IMR-90 (cell line): Measurements from ENCODE around the gene CCDC102B. TPM values are rescaled to one million over a fixed set of nuclear protein-coding genes. Genes with fewer than 3 reads are reported as not detected.

Experiments
- ATAC-seq: fragments of 200-7000 bp; cut with Tn5 transposase; 2 replicates; pipeline ENCODE4 v1.9.1; 2020; ENCODE audit warnings: low read depth, mild to moderate bottlenecking, moderate library complexity
- BruUV-seq: library from RNA; stranded (reverse); fragments of 400-500 nt; replicated peaks from 2 replicates; lab custom pipeline; 2021; lab: Mats Ljungman, UMichigan
- CTCF ChIA-PET: fragments of 300-600 bp; formaldehyde crosslinking; extraction: SDS; loops from one replicate; lab custom pipeline; 2021; ENCODE audit warnings: antibody characterized with exemption; lab: Yijun Ruan, JAX
- POLR2A ChIA-PET: fragments of 300-600 bp; sonication (Branson Sonifier 250); formaldehyde crosslinking; loops from one replicate; lab custom pipeline; 2022; ENCODE audit warnings: antibody characterized with exemption; ENCODE audit not compliant: unreplicated experiment; lab: Charles Lee
- DNase-seq: peaks from one replicate; pipeline ENCODE4 v3.0.0; 2013
- H2AFZ ChIP-seq: replicated peaks from 2 replicates; pipeline ENCODE3; 2013; ENCODE audit warnings: low read length, mild to moderate bottlenecking; ENCODE audit not compliant: poor library complexity
- H2AK5ac ChIP-seq: 2 replicates; pipeline ENCODE4 v1.6.1; 2013; ENCODE audit warnings: low read depth, low read length, inconsistent platforms
- H2AK9ac ChIP-seq: replicated peaks from 2 replicates; pipeline ENCODE3; 2013; ENCODE audit warnings: mild to moderate bottlenecking, low read depth, low read length, moderate library complexity; ENCODE audit not compliant: poor library complexity
- H2BK120ac ChIP-seq: 2 replicates; pipeline ENCODE4 v1.6.1; 2013; ENCODE audit warnings: low read depth, low read length, inconsistent platforms
- H2BK15ac ChIP-seq: 3 replicates; pipeline ENCODE4 v1.6.1; 2013; ENCODE audit warnings: low read depth, low read length, inconsistent platforms
- H2BK20ac ChIP-seq: 2 replicates; pipeline ENCODE4 v1.6.1; 2013; ENCODE audit warnings: low read depth, mild to moderate bottlenecking, inconsistent platforms, low read length, moderate library complexity
- H2BK5ac ChIP-seq: 2 replicates; pipeline ENCODE4 v1.6.1; 2013; ENCODE audit warnings: mild to moderate bottlenecking, low read depth, low read length, inconsistent platforms; ENCODE audit not compliant: poor library complexity, severe bottlenecking
- H3K14ac ChIP-seq: replicated peaks from 2 replicates; pipeline ENCODE4 v1.6.1; 2013; ENCODE audit warnings: low read depth, low read length, inconsistent platforms
- H3K18ac ChIP-seq: 2 replicates; pipeline ENCODE4 v1.6.1; 2013; ENCODE audit warnings: low read depth, low read length, control low read depth
- H3K23ac ChIP-seq: 2 replicates; pipeline ENCODE4 v1.6.1; 2013; ENCODE audit warnings: low read depth, low read length, inconsistent platforms
- H3K27ac ChIP-seq: 2 replicates; pipeline ENCODE4 v1.5.1; 2013; ENCODE audit warnings: mild to moderate bottlenecking, control low read depth, low read length; ENCODE audit not compliant: insufficient read depth
- H3K27me3 ChIP-seq: 2 replicates; pipeline ENCODE4 v1.6.1; 2013; ENCODE audit warnings: low read length; ENCODE audit not compliant: control insufficient read depth, insufficient read depth
- H3K36me3 ChIP-seq: 2 replicates; pipeline ENCODE4 v1.6.1; 2013; ENCODE audit warnings: low read length, mixed read lengths; ENCODE audit not compliant: control insufficient read depth, insufficient read depth
- H3K4ac ChIP-seq: 2 replicates; pipeline ENCODE4 v1.6.1; 2013; ENCODE audit warnings: low read depth, low read length, inconsistent platforms
- H3K4me1 ChIP-seq: 2 replicates; pipeline ENCODE4 v1.6.1; 2013; ENCODE audit warnings: low read length, mixed read lengths; ENCODE audit not compliant: control insufficient read depth, insufficient read depth
- H3K4me2 ChIP-seq: 2 replicates; pipeline ENCODE4 v1.6.1; 2013; ENCODE audit warnings: low read depth, mild to moderate bottlenecking, control low read depth, low read length, moderate library complexity
- H3K4me3 ChIP-seq: 2 replicates; pipeline ENCODE4 v1.5.1; 2013; ENCODE audit warnings: low read depth, mild to moderate bottlenecking, control low read depth, low read length, moderate library complexity; ENCODE audit not compliant: insufficient read depth
- H3K56ac ChIP-seq: 2 replicates; pipeline ENCODE4 v1.6.1; 2013; ENCODE audit warnings: low read length, inconsistent platforms; ENCODE audit not compliant: insufficient read depth; ENCODE audit errors: extremely low read depth
- H3K79me1 ChIP-seq, 2 experiments: 2 replicates each; pipeline ENCODE4 v1.6.1; 2013; ENCODE audit warnings: low read length in 2 of 2, inconsistent platforms in 1 of 2, low read depth in 1 of 2
- H3K9ac ChIP-seq: 2 replicates; pipeline ENCODE4 v1.6.1; 2013; ENCODE audit warnings: low read depth, low read length, control low read depth
- H3K9me1 ChIP-seq: 2 replicates; pipeline ENCODE4 v1.6.1; 2013; ENCODE audit warnings: low read length, inconsistent platforms; ENCODE audit not compliant: insufficient read depth
- H3K9me3 ChIP-seq: 2 replicates; pipeline ENCODE4 v1.6.1; 2013; ENCODE audit warnings: low read length; ENCODE audit not compliant: control insufficient read depth, insufficient read depth
- H4K20me1 ChIP-seq: 2 replicates; pipeline ENCODE4 v1.6.1; 2013; ENCODE audit warnings: low read length, inconsistent platforms; ENCODE audit not compliant: insufficient read depth
- H4K5ac ChIP-seq: 2 replicates; pipeline ENCODE4 v1.6.1; 2013; ENCODE audit warnings: mild to moderate bottlenecking, low read depth, low read length, control low read depth
- H4K8ac ChIP-seq, 2 experiments: 2 replicates each; pipeline ENCODE4 v1.6.1; 2013; ENCODE audit warnings: low read depth in 2 of 2, low read length in 2 of 2, control low read depth in 1 of 2, inconsistent platforms in 1 of 2
- H4K91ac ChIP-seq: 2 replicates; pipeline ENCODE4 v1.6.1; 2013; ENCODE audit warnings: low read depth, low read length, inconsistent platforms; ENCODE audit not compliant: insufficient read depth
- BHLHE40 ChIP-seq: fragments of 150-350 bp; IDR thresholded peaks from 2 replicates; pipeline ENCODE4 v1.6.1; 2016; ENCODE audit warnings: mild to moderate bottlenecking, low read depth, low read length
- CEBPB ChIP-seq: IDR thresholded peaks from 2 replicates; pipeline ENCODE4 v1.6.1; 2012; ENCODE audit warnings: low read depth, low read length, improper control_type of control experiment
- CHD1 ChIP-seq: IDR thresholded peaks from 2 replicates; pipeline ENCODE4 v1.6.1; 2012; ENCODE audit warnings: low read depth, low read length, improper control_type of control experiment
- CTCF ChIP-seq: conservative IDR thresholded peaks from 2 replicates; pipeline ENCODE4 v1.5.1; 2012; ENCODE audit warnings: mild to moderate bottlenecking, low read depth, low read length, improper control_type of control experiment
- ELK1 ChIP-seq: fragments of 150-350 bp; IDR thresholded peaks from 2 replicates; pipeline ENCODE4 v1.6.1; 2016; ENCODE audit warnings: low read depth, mild to moderate bottlenecking, low read length, moderate library complexity, borderline replicate concordance
- FOS ChIP-seq: fragments of 150-350 bp; IDR thresholded peaks from 2 replicates; pipeline ENCODE4 v1.6.1; 2016; ENCODE audit warnings: low read depth, low read length
- MAFK ChIP-seq: IDR thresholded peaks from 2 replicates; pipeline ENCODE4 v1.6.1; 2012; ENCODE audit warnings: low read depth, low read length, improper control_type of control experiment
- MAZ ChIP-seq: IDR thresholded peaks from 2 replicates; pipeline ENCODE4 v1.6.1; 2012; ENCODE audit warnings: low read depth, mild to moderate bottlenecking, low read length, improper control_type of control experiment, moderate library complexity, borderline replicate concordance
- MXI1 ChIP-seq: IDR thresholded peaks from 2 replicates; pipeline ENCODE4 v1.6.1; 2012; ENCODE audit warnings: low read depth, mild to moderate bottlenecking, low read length, moderate library complexity, borderline replicate concordance
- NFE2L2 ChIP-seq: fragments of 150-350 bp; IDR thresholded peaks from 2 replicates; pipeline ENCODE4 v1.6.1; 2016; ENCODE audit warnings: low read depth, mild to moderate bottlenecking, low read length
- POLR2A ChIP-seq: IDR thresholded peaks from 2 replicates; pipeline ENCODE4 v1.6.1; 2012; ENCODE audit warnings: mild to moderate bottlenecking, low read depth, low read length
- RCOR1 ChIP-seq: IDR thresholded peaks from 2 replicates; pipeline ENCODE4 v1.6.1; 2012; ENCODE audit warnings: mild to moderate bottlenecking, low read length, improper control_type of control experiment; ENCODE audit not compliant: insufficient replicate concordance
- RFX5 ChIP-seq: IDR thresholded peaks from 2 replicates; pipeline ENCODE4 v1.8.0; 2012; ENCODE audit warnings: low read depth, mild to moderate bottlenecking, low read length, moderate library complexity
- SMC3 ChIP-seq: fragments of 150-350 bp; IDR thresholded peaks from 2 replicates; pipeline ENCODE4 v1.6.1; 2016; ENCODE audit warnings: low read depth, mild to moderate bottlenecking, antibody characterized with exemption, low read length, moderate library complexity
- USF2 ChIP-seq: fragments of 150-350 bp; IDR thresholded peaks from 2 replicates; pipeline ENCODE4 v1.6.1; 2017; ENCODE audit warnings: mild to moderate bottlenecking, antibody characterized with exemption, low read length, low read depth
- WGBS, 2 experiments: methylation state at CpG; one replicate each; pipeline versions ENCODE4 v1.1.5 to v1.1.7; 2013; ENCODE audit warnings: missing lambda C conversion rate in 2 of 2; ENCODE audit not compliant: insufficient read length in 1 of 2; ENCODE audit errors: extremely low coverage in 2 of 2; 5-methylcytosine and 5-hydroxymethylcytosine counted together
- dilution Hi-C: fragments of 300-500 bp; cut with HindIII; formaldehyde crosslinking; loops from one replicate; pipeline ENCODE4 v1.14.3; 2018; ENCODE audit warnings: low sequenced_read_pairs; ENCODE audit not compliant: unreplicated experiment
- in situ Hi-C: fragments of 300-500 bp; cut with MboI; formaldehyde crosslinking; loops from 3 replicates; pipeline ENCODE4 v1.14.3; 2019; ENCODE audit warnings: low sequenced_read_pairs, inconsistent platforms, mixed read lengths
- intact Hi-C: fragments of 100-400 bp; cut with micrococcal nuclease; formaldehyde crosslinking; loops from 2 replicates; pipeline ENCODE4 v1.10.0; 2022
- polyA plus RNA-seq, 3 experiments: library from polyadenylated mRNA; depleted of rRNA; stranded (reverse); fragments of >200 nt; gene quantifications; 2 replicates each; pipeline ENCODE4 v1.2.3, GENCODE V29; 2012; ENCODE audit warnings: low replicate concordance in 1 of 3
- total RNA-seq: library from RNA; depleted of rRNA; stranded (reverse); fragments of >200 nt; gene quantifications from 2 replicates; pipeline ENCODE4 v1.2.3, GENCODE V29; 2012

Gene CCDC102B
- total and polyA plus RNA-seq, 2 of the 4 experiments (the other 2 are of a cell fraction): 0.54 to 1.4 TPM

- intact Hi-C loops: no loop called here
These were observed 139.2 kb downstream of the CCDC102B start for GRCh38 chr18:68937029-68937599.

More at GRCh38 chr18:68937029-68937599, 139.2 kb downstream of the CCDC102B start:
- DNase-seq (no peak), ATAC-seq (no peak)
- dilution Hi-C loops: no loop called here
- Histone ChIP-seq H2BK120ac (no peak overlapping the region), H3K9me3 (no peaks in the 10 kb centered on the region), H3K27ac (no peak overlapping the region), H3K4me1 (no peaks in the 10 kb centered on the region), H3K4me3 (no peak overlapping the region), H2AFZ (no peak overlapping the region), H3K56ac (no peak overlapping the region), H4K5ac (no peak overlapping the region), H2BK20ac (no peak overlapping the region), H3K9ac (no peak overlapping the region), H3K27me3 (no peaks in the 10 kb centered on the region), H2AK9ac (no peak overlapping the region), H3K18ac (no peak overlapping the region), H4K91ac (no peak overlapping the region), H3K4ac (no peak overlapping the region), H2AK5ac (no peak overlapping the region), H2BK15ac (no peak overlapping the region), H3K4me2 (no peak overlapping the region), H4K20me1 (no peaks in the 10 kb centered on the region), H2BK5ac (no peak overlapping the region), H4K8ac (no peak overlapping the region), H3K14ac (no peak overlapping the region), H3K9me1 (no peaks in the 10 kb centered on the region), H3K23ac (no peak overlapping the region), H3K79me1 (no peaks in the 10 kb centered on the region), H3K36me3 (no peaks in the 10 kb centered on the region)
- POLR2A ChIA-PET: no interaction called here
- TF ChIP-seq MXI1: no peak
- no peak for TF ChIP-seq ELK1
- TF ChIP-seq RFX5: no peak
- no peak for TF ChIP-seq CEBPB
- no peak for TF ChIP-seq CTCF
- no peak for TF ChIP-seq FOS
- no peak for TF ChIP-seq MAFK
- TF ChIP-seq BHLHE40: no peak
- no peak for TF ChIP-seq SMC3
- no peak for TF ChIP-seq POLR2A
- no peak for TF ChIP-seq NFE2L2
- no peak for TF ChIP-seq RCOR1
- no peak for TF ChIP-seq MAZ
- TF ChIP-seq USF2: no peak
- no peak for TF ChIP-seq CHD1
- CTCF ChIA-PET: no interaction called here
- BruUV-seq: no TSS peak
- WGBS, 2 experiments: 37% methylated on average over 2 of the region's 4 CpGs; no CpG with 5 or more reads in 1 of the 2 experiments
- in situ Hi-C loops: no loop called here
